Superior temporal gyrus (tissue), 1 donor: ENCODE measurements around the gene ASMT.
"Not testable (repeated sequence)": the region's sequence is repeated elsewhere in the genome, so short reads cannot be mapped to it uniquely, and the experiment has no call there.

Experiments used
- DNase-seq: peaks from one replicate; pipeline ENCODE4 v3.0.0-alpha.2; 2016; ENCODE audit errors: extremely low spot score

The ASMT gene

DNA sequence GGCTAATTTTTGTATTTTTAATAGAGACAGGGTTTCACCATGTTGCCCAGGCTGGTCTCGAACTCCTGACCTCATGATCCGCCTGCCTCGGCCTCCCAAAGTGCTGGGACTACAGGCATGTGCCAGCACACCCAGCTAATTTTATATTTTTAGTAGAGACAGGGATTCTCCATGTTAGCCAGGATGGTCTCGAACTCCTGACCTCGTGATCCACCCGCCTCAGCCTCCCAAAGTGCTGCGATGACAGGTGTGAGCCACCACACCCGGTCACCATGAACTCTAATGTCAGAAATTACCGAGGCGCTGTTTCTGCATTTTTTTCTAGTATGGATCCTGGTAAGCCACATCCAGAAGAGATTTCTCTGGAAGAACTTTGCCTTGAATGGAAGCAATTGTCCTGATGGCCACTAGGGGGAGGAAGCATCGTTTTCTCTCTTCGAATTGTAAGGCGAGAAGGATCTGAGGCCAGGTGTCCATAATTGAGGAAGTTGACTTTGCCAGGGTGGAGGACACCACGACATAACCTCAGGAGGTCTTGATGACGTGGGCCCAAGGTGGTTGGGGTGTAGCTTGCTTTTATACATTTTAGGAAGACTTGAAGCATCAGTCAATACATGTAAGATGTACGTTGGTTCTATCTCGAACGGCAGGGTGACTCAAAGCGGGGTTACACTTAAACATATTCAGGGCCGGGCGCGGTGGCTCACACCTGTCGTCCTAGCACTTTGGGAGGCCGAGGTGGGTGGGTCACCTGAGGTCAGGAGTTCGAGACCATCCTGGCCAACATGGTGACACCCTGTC is 37.4 kb downstream of the ASMT start:
- DNase-seq, result peak; percentile 70

GRCh38 chrX:1656379-1656778 is 41.5 kb downstream of the ASMT start:
- DNase-seq, result no peak

DNA sequence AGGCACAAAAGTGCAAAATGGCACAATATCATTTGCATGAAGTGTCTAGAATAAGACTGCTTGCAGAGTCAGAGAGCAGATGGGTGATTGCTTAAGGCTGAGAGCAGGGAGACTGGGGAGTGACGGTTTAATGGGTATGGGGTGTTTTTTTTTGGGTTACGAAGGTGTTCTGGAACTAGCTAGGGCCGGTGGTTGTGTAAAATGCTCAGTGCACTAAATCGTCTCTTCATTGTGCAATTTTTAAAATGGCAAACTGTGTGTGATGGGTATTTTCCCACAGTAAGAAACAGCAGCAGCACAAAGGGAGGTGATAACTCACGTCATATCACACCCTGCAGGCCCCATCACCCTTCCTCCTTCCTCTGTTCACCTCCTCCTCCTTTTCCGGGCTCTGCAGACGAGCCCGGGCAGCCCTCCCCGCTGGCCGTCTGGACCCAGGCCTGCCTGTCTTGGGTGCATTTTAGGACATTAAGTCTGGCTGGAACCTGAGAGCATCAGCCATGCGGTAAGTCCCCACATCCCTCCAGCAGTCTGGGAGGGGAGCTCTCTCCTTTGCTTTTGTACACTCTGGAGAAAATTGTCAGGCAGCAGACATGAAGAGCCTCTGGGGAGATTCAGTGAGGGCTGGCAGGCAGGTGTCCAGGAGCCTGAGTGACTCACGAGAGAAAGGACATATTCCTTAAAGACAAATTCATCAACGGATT is 42.7 kb downstream of the ASMT start:
- peak; percentile 24 for DNase-seq

DNA sequence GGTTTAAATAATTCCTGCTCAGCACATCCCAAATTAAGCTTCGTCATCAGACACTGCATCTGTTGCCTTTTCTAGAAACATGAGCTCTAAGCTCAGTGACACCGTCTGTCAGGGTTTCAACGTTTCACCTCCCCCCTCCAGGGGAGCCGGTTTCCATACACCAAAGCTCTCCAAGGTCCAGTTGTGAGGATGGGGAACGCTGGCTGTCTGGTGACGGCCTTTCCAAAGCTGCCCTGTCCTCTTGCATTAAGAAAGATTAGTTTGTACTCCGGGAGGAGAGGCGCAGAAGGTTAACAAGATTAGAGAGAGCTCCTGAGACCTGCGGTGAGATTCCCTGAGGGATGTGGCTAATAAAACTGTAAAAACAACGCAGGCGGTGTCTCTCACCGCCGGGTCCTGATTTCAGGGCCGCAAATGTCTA is 43.2 kb downstream of the ASMT start:
- no peak for DNase-seq

GRCh38 chrX:1659664-1660461 is 45.0 kb downstream of the ASMT start:
- no peak for DNase-seq

GRCh38 chrX:1661048-1661921 is 46.4 kb downstream of the ASMT start:
- DNase-seq, result no peak

GRCh38 chrX:1661922-1662221 is 47.0 kb downstream of the ASMT start:
- DNase-seq, result no peak

GRCh38 chrX:1667566-1667965 is 52.7 kb downstream of the ASMT start:
- no peak for DNase-seq

- no peak for DNase-seq
These were observed 58.5 kb downstream of the ASMT start for GRCh38 chrX:1673337-1673736.

DNA sequence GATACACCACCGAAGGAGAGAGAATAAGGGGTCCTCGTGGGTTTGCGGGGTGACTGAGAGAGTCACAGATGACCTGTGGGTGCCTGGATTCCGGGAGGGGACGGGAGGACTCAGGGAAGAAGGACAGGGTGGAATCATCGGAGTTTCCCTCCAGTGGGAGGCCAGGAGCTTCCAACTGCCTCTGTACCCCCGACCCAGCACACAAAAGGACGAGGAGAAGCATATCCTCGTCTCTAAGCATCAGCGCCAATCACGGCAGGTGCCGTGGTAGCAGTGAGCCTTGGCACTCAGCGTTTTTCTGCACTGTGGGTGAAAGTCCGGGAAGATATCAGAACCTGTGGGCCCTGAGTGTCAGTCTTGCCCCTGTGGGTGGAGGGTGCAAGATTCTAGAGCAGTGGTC is 62.0 kb downstream of the ASMT start:
- no peak for DNase-seq

DNA sequence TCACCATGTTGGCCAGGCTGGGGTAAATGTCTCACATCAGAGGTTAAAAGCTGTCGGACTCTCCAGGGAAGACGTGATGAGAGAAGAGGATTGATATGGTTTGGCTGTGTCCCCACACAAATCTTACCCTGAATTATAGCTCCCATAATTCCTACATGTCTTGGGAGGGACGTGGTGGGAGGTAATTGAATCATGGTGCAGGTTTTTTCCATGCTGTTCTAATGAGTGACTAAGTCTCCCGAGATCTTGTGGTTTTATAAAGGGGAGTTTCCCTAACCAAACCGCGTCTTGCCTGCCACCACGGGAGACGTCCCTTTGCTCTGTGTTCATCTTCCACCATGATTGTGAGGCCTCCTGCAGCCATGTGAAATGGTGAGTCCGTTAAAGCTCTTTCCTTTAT is 64.4 kb downstream of the ASMT start:
- no peak for DNase-seq

- no peak for DNase-seq
These were observed 66.6 kb downstream of the ASMT start for GRCh38 chrX:1681439-1681838.

GRCh38 chrX:1681856-1682255 is 67.0 kb downstream of the ASMT start:
- not testable (repeated sequence) for DNase-seq

- not testable (repeated sequence) for DNase-seq
These were observed 67.6 kb downstream of the ASMT start for GRCh38 chrX:1682501-1682900.

- DNase-seq, result not testable (repeated sequence)
These were observed 70.0 kb downstream of the ASMT start for GRCh38 chrX:1684883-1685282.

DNA sequence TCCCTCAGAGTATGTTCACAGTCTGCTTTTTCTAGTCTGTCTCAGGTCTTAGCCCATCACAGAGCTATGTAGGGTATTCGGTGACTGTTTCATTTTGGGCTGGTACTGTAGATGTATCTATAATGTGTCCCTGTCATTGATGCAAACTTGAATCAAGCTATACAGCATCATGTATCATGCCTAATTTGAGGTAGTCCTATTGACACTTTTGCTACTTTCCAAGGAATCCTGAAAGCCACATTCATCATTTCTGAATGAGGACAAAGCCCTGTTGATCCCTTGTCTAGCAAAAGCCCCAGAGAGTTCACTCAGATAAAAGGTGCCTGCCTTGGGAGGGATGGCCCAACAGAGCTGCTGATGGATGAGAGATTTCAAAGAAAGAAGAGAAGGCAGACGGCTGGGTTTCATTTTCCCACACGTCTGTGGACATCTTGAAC is 70.6 kb downstream of the ASMT start:
- DNase-seq, result not testable (repeated sequence)

GRCh38 chrX:1686642-1687041 is 71.8 kb downstream of the ASMT start:
- DNase-seq, result no peak
